ENCODE data around the gene POU6F1.
A peak's percentile ranks its signal among the peaks of the same experiment; 100 is the strongest.

The POU6F1 gene

DNA sequence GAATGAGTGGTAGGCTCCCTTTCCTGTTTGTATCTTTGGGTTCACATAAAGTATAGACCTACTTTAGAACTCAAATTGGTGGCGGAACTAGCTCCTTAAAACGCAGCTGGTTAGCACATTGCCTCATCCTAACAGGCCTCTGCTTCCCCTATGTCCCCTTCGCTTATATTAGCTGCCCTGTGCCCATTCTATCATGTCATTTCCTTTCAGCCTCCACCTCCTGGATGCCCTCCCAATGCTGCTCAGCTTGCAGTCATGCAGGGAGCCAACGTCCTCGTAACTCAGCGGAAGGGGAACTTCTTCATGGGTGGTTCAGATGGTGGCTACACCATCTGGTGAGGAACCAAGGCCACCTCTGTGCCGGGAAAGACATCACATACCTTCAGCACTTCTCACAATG, 24.3 kb upstream of the POU6F1 start:
- TF ChIP-seq, protein P1, sequence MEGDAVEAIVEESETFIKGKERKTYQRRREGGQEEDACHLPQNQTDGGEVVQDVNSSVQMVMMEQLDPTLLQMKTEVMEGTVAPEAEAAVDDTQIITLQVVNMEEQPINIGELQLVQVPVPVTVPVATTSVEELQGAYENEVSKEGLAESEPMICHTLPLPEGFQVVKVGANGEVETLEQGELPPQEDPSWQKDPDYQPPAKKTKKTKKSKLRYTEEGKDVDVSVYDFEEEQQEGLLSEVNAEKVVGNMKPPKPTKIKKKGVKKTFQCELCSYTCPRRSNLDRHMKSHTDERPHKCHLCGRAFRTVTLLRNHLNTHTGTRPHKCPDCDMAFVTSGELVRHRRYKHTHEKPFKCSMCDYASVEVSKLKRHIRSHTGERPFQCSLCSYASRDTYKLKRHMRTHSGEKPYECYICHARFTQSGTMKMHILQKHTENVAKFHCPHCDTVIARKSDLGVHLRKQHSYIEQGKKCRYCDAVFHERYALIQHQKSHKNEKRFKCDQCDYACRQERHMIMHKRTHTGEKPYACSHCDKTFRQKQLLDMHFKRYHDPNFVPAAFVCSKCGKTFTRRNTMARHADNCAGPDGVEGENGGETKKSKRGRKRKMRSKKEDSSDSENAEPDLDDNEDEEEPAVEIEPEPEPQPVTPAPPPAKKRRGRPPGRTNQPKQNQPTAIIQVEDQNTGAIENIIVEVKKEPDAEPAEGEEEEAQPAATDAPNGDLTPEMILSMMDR (IDR thresholded peaks at IDR 0.05; ENCODE audit: control insufficient read depth, extremely low read depth, insufficient read depth) = no peak
- DNase-seq (ENCODE audit: low read depth) = no peak
- H3K4me3 ChIP-seq (ENCODE audit: low read depth, low read length) = no peak overlapping the region

DNA sequence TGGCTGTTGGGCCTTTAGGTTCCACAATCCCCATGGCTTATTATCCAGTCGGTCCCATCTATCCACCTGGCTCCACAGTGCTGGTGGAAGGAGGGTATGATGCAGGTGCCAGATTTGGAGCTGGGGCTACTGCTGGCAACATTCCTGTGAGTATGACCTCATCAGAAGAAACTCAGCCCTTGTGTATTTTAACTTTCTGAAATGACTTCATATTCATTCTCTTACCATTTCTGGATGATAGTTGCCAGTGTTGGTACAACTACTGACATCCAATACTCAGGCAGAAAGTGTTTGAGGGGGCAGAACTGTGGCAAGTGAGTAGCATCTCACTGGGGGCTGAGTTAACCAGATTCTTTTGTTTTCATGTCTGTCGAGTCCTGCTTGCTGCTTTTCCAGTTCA, 23.1 kb upstream of the POU6F1 start:
- TF ChIP-seq, protein P1 (IDR thresholded peaks at IDR 0.05; ENCODE audit: control insufficient read depth, extremely low read depth, insufficient read depth) = no peak
- H3K4me3 ChIP-seq (ENCODE audit: low read depth, low read length) = no peak overlapping the region
- DNase-seq (ENCODE audit: low read depth) = no peak

DNA sequence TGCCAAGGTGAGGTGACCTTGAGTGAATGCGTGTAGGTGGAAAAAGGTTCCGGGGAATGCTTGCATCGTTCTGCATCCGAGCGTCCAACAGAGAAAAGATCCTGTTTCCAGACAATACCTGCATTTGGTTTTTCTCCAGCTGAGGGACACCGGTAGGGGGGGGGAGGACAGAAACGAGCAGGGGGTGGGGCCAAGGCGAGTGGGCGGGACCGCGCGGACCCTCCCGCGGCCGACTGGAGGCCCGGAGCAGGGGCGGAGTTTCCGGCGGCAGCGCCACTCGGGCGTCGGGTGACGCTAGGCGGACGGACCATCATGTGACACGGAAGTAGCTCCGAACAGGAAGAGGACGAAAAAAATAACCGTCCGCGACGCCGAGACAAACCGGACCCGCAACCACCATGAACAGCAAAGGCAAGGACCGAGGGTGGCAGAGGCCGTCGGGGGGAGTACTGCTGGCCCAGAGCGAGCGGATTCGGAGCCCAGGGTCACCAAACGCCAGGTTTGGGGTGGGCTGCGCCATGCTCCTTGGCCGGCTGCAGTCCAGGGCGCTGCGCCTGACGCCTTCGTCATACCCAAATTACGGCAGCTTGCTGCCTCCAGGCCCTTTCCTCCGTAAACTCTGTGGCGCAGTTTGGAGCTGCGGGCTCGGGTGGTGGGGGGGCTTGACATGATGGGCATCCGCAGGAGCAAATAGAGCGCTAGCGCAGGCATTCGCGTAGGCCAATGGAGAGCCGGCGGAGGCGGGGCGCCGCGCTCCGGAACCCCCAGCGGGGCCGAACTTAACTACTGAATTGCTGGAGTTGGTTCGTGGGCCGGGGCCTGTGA, 20.9 kb upstream of the POU6F1 start, which contains the start of gene DAZAP2:
Gene DAZAP2 (plus strand): TSS at position 317 of the 825 bp plus-strand sequence. CDS start 82 bp downstream, at position 399.
- peak; percentile 93 for DNase-seq (ENCODE audit: low read depth)
- peak within 1 kb of the TSS; percentile 99 for H3K4me3 ChIP-seq (ENCODE audit: low read depth, low read length)
- TF ChIP-seq, protein P1 (IDR thresholded peaks at IDR 0.05; ENCODE audit: control insufficient read depth, extremely low read depth, insufficient read depth) = 0 out of 2 replicates have a peak, but pooled peaks have one; percentile 0

DNA sequence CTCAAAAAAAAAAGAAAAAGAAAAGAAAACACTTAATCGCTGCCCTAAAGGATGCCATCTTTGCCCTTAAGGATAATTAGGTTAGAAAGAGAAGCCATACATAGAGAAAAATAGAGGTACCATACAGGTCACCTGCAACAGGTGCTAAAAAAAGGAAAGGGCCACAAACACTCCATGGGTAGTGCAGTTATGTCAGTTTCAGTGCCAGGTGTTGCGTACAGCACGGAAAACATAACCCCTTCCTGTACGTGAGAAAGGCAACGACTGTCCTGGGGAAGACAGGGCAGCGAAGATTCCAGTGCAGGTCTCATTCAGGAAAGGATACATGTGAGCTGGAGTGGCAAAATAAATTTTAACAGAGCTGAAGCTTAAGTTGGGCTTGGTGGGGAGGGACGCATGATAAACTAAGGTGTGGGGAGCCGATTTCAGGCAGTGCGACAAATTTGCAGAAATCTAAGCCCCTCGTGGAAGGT, 20.2 kb upstream of the POU6F1 start:
- peak overlapping the region; percentile 99 for H3K4me3 ChIP-seq (ENCODE audit: low read depth, low read length)
- peak; percentile 52 for DNase-seq (ENCODE audit: low read depth)
- TF ChIP-seq, protein P1 (IDR thresholded peaks at IDR 0.05; ENCODE audit: control insufficient read depth, extremely low read depth, insufficient read depth) = no peak

DNA sequence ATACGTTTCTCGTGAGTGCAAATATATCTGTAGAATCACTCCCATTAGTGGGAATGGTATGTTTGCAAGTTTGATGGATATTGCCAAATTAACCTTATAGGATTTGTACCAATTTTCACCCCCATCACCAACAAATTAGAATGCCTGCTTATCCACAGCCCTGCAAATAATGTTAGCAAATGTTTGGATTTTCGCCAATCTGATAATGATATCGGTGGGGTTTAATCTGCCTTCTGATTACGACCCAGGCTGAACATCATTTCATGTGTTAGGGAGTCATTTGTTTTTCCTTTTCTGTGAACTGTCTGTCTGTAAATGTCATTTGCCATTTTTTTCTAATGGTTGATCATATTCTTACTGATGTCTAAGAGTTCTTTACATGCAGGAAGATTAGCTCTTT, 16.7 kb upstream of the POU6F1 start:
- DNase-seq (ENCODE audit: low read depth) = no peak
- TF ChIP-seq, protein P1 (IDR thresholded peaks at IDR 0.05; ENCODE audit: control insufficient read depth, extremely low read depth, insufficient read depth) = no peak
- no peak overlapping the region for H3K4me3 ChIP-seq (ENCODE audit: low read depth, low read length)

GRCh38 chr12:51232642-51233041, 14.8 kb upstream of the POU6F1 start:
- no peak overlapping the region for H3K4me3 ChIP-seq (ENCODE audit: low read depth, low read length)
- TF ChIP-seq, protein P1 (IDR thresholded peaks at IDR 0.05; ENCODE audit: control insufficient read depth, extremely low read depth, insufficient read depth) = no peak
- DNase-seq (ENCODE audit: low read depth) = peak; percentile 50

Data from LNCaP clone FGC (cell line).